Osteoblast (primary cell): ENCODE results near the gene TTBK1. TPM values are rescaled to one million over a fixed set of nuclear protein-coding genes. Genes with fewer than 3 reads are reported as not detected.

ENCODE experiments used
- DNase-seq: peaks from one replicate; pipeline ENCODE4 v3.0.0; 2011; ENCODE audit warnings: low spot score, mixed read lengths; ENCODE audit not compliant: insufficient read length; ENCODE audit errors: missing footprints
- H2AFZ ChIP-seq: 2 replicates; pipeline ENCODE4 v1.6.0; 2011; ENCODE audit warnings: mild to moderate bottlenecking, low read length
- H3K27ac ChIP-seq: 2 replicates; pipeline ENCODE4 v1.5.1; 2011; ENCODE audit warnings: mild to moderate bottlenecking, low read depth, low read length, moderate library complexity
- H3K27me3 ChIP-seq: 2 replicates; pipeline ENCODE4 v1.6.0; 2012; ENCODE audit warnings: mild to moderate bottlenecking, control low read depth, inconsistent platforms, low read length, moderate library complexity; ENCODE audit not compliant: insufficient read depth
- H3K36me3 ChIP-seq: 2 replicates; pipeline ENCODE4 v1.5.1; 2011; ENCODE audit warnings: mild to moderate bottlenecking, low read length, control low read depth, moderate library complexity; ENCODE audit not compliant: insufficient read depth
- H3K4me1 ChIP-seq: 2 replicates; pipeline ENCODE4 v1.5.1; 2011; ENCODE audit warnings: mild to moderate bottlenecking, low read length, control low read depth, moderate library complexity; ENCODE audit not compliant: insufficient read depth
- H3K4me2 ChIP-seq: 2 replicates; pipeline ENCODE4 v1.6.0; 2011; ENCODE audit warnings: mild to moderate bottlenecking, low read length; ENCODE audit not compliant: insufficient read depth
- H3K4me3 ChIP-seq: fragments of 200-600 bp; sonication (generic); 3 replicates; pipeline ENCODE4 v1.5.1; 2012; ENCODE audit warnings: mild to moderate bottlenecking, low read length, inconsistent platforms; ENCODE audit not compliant: insufficient read depth
- H3K79me2 ChIP-seq: 2 replicates; pipeline ENCODE4 v1.6.0; 2012; ENCODE audit warnings: mild to moderate bottlenecking, low read length, control low read depth, inconsistent platforms; ENCODE audit not compliant: insufficient read depth
- H3K9me3 ChIP-seq: 2 replicates; pipeline ENCODE4 v1.5.1; 2011; ENCODE audit warnings: low read depth, low read length, control low read depth
- H4K20me1 ChIP-seq: 2 replicates; pipeline ENCODE4 v1.6.0; 2012; ENCODE audit warnings: mild to moderate bottlenecking, low read length, control low read depth; ENCODE audit not compliant: insufficient read depth
- total RNA-seq: library from RNA; depleted of rRNA; stranded (reverse); fragments of >200 nt; gene quantifications from 2 replicates; pipeline ENCODE4 v1.2.3, GENCODE V29; 2012
- TF ChIP-seq, protein P1 (sequence below): IDR thresholded peaks from 2 replicates; pipeline ENCODE4 v1.5.1; 2011; ENCODE audit warnings: mild to moderate bottlenecking, low read depth, low read length, moderate library complexity; ENCODE audit errors: extremely low read depth

Gene TTBK1
- total RNA-seq, 1 donor = under 0.01 TPM

GRCh38 chr6:43304882-43305281 is 61.6 kb downstream of the TTBK1 start:
- no peak overlapping the region for H3K27ac ChIP-seq
- H3K36me3 ChIP-seq = no peaks in the 10 kb centered on the region
- H3K27me3 ChIP-seq = peaks cover 26% of the 10 kb centered on the region
- H3K4me1 ChIP-seq = peaks cover 10% of the 10 kb centered on the region
- H4K20me1 ChIP-seq = no peaks in the 10 kb centered on the region
- H3K4me3 ChIP-seq = no peak overlapping the region
- no peaks in the 10 kb centered on the region for H3K9me3 ChIP-seq
- TF ChIP-seq, protein P1, sequence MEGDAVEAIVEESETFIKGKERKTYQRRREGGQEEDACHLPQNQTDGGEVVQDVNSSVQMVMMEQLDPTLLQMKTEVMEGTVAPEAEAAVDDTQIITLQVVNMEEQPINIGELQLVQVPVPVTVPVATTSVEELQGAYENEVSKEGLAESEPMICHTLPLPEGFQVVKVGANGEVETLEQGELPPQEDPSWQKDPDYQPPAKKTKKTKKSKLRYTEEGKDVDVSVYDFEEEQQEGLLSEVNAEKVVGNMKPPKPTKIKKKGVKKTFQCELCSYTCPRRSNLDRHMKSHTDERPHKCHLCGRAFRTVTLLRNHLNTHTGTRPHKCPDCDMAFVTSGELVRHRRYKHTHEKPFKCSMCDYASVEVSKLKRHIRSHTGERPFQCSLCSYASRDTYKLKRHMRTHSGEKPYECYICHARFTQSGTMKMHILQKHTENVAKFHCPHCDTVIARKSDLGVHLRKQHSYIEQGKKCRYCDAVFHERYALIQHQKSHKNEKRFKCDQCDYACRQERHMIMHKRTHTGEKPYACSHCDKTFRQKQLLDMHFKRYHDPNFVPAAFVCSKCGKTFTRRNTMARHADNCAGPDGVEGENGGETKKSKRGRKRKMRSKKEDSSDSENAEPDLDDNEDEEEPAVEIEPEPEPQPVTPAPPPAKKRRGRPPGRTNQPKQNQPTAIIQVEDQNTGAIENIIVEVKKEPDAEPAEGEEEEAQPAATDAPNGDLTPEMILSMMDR = no peak
- no peaks in the 10 kb centered on the region for H3K79me2 ChIP-seq
- H3K4me2 ChIP-seq = no peak overlapping the region
- no peak overlapping the region for H2AFZ ChIP-seq
- no peak for DNase-seq

DNA sequence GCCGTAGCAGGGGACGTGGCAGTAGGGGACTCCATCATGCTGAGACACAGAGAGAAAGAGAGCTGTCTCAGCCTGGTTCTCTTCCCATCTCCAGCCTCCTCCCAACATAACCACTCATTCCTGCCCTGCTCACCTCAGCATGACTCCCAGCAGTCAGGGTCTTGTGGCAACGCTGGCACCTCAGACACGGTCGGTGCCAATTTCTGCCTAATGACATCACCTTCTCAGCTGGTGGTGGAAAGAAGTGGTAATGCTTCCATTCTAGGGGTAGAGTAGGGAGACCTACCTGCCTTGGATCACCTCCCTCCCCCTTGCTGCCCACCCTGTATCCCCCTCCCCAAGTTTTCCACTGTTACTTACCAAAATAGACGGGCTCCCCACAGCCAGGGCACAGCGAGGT is 62.8 kb downstream of the TTBK1 start:
- H2AFZ ChIP-seq = no peak overlapping the region
- peaks cover 10% of the 10 kb centered on the region for H3K4me1 ChIP-seq
- H3K79me2 ChIP-seq = no peaks in the 10 kb centered on the region
- TF ChIP-seq, protein P1 = no peak
- H3K36me3 ChIP-seq = no peaks in the 10 kb centered on the region
- H3K9me3 ChIP-seq = no peaks in the 10 kb centered on the region
- no peak for DNase-seq
- H4K20me1 ChIP-seq = no peaks in the 10 kb centered on the region
- peaks cover 15% of the 10 kb centered on the region for H3K27me3 ChIP-seq
- H3K4me2 ChIP-seq = no peak overlapping the region
- H3K27ac ChIP-seq = no peak overlapping the region
- no peak overlapping the region for H3K4me3 ChIP-seq

DNA sequence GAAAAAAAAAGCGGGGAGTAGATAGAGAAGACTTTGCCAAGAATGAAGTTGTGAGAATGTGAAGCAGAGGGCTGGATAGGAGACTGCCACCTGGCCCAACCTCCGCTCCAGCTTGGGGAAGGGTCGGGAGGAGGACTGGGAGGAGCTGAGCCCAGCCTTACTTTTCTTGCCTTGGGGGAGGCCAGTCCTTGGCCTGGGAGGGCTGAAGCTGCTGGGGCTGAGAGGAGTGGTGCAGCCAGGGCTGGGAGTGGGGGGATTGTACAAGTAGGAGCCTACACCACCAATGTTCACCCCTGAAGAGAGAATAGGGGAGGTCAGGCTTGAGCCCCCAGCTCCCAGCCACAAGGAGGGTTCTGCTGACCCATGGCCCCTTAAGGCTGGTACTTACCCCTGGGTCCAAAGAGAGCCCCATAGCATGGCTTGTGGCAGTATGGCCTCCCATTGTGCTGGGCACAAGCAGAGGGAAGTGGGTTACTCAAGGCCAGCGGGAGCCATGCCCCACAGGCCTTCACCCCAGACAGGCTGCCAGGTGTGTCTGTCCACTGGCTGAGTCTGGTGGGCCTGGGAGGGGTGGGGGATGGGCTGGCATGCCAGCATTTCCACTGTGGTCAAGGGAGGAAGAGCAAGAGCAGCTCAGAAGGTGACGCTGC is 64.3 kb downstream of the TTBK1 start:
- TF ChIP-seq, protein P1 = no peak
- Histone ChIP-seq H3K27ac (no peak overlapping the region), H3K4me3 (no peak overlapping the region), H3K79me2 (no peaks in the 10 kb centered on the region), H3K4me1 (peaks cover 10% of the 10 kb centered on the region), H3K36me3 (no peaks in the 10 kb centered on the region), H3K4me2 (no peak overlapping the region), H4K20me1 (no peaks in the 10 kb centered on the region), H3K9me3 (no peaks in the 10 kb centered on the region), H2AFZ (no peak overlapping the region), H3K27me3 (peaks cover 4% of the 10 kb centered on the region)
- DNase-seq = no peak

DNA sequence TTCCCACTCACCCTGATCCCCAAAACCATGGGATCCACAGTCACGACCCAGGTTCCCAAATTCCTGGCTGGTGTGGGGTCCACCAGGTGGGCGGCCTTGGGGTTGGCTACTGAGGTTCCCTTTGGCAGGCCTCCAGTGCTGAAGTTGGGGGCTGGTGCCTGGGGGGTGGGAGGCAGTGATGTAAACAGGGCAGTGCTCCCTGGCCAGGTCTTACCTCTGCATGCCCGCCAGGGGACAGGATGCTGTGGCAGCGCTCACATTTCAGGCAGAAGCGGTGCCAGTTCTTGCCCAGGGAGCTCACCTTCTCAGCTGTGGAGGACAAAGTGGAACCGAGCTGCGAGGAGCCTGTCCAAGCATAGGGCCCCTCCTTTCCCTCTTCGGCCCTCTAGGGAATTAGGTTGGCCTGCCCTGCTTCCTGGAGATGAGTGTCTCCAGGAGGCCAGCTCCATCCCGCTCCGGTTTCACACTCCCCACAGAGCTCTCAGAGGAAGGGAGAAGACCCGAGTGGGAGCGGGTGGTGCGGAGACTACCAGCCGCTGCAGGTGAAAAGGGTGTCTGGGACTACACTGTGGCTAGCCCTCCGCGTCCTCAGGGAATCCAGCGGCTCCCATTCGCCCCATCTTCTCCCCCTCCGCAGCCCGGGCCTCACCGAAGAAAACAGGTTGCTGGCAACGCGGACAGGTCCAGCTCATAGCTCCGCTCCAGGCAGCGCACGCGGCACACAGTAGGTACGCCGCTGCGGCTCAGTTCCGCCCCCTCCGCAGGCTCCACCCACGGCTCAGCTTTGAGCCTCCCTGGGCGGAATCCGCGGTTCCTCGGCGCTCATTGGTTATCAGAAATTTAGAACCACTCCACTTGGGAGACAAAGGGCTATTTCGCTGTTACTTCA is 65.1 kb downstream of the TTBK1 start, which contains the start of gene CRIP3:
TSS of gene CRIP3 (minus strand) at position 726 of the 889 bp plus-strand sequence. CDS start at position 692, 34 bp downstream.
- H3K27me3 ChIP-seq = peaks cover 3% of the 10 kb centered on the region
- no peak within 1 kb of the TSS for H3K27ac ChIP-seq
- H3K4me1 ChIP-seq = peaks cover 10% of the 10 kb centered on the region
- peak within 1 kb of the TSS; percentile 84 for H3K4me2 ChIP-seq
- H3K9me3 ChIP-seq = no peaks in the 10 kb centered on the region
- peak within 1 kb of the TSS; percentile 67 for H3K4me3 ChIP-seq
- H2AFZ ChIP-seq = peak within 1 kb of the TSS; percentile 53
- DNase-seq = peak; percentile 91
- H3K79me2 ChIP-seq = no peaks in the 10 kb centered on the region
- TF ChIP-seq, protein P1 = peak; percentile 27
- no peaks in the 10 kb centered on the region for H4K20me1 ChIP-seq
- no peaks in the 10 kb centered on the region for H3K36me3 ChIP-seq
